NCI-H748 (cell line): ENCODE data around the gene CD300H.
"Not testable (repeated sequence)": the region's sequence is repeated elsewhere in the genome, so short reads cannot be mapped to it uniquely, and the experiment has no call there.

ENCODE experiments used
- DNase-seq: peaks from one replicate; lab custom pipeline; 2025; ENCODE audit not compliant: unreplicated experiment; lab: John Stamatoyannopoulos, UW

CD300H gene

DNA sequence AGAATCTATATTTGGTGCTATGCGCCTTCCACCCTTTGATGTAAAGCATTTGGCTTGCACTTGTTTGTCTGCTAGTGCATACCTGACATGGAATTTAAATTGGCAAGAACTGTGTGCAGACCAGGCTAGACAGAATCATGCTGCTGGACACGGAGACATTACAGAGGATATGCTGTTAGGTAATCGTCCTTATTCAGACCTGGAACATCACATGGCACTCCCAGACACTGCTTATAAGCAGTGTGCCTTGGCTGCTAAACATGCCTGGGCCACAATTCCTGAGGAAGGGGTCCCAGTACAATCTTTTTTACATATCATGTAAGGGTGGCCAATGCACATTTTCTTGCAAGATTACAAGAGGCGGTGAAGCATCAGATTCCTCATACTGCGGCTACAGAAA, 18.4 kb upstream of the CD300H start:
- DNase-seq, result no peak

DNA sequence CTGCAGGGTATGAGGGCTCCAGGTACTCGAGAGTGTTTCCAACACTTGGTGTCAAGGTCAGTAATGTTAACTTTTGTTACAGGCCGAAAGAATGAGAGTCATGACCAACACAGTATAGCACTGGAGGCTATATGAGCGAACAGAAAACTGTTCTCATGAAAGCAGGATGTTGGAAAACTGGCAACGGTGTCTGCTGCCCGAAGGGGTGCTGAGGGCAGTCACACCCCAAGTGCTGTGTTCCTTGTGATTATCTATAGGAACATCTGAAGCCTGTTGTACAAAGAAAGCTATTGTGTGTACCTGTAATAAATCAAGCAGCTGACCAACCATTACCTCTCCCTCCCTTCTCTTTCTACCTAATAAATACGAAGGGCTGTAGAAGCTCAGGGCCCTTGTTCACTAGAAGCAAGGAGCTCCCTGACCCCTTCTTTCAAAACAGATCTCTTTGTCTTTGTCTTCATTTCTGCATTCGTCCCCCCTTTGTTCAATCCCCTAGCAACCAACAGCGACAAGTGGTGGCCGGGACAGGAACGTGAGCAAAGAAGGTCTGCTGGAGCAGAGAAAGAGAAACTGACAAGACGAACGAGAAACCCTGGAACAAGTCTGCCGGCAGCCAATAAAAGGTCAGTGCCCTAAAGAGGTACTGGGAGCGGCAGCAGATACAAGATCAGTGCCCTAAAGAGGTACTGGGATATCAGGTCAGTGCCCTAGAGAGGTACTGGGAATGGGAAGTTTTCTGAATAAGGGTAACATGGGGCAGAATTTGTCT, 17.2 kb upstream of the CD300H start:
- no peak for DNase-seq

DNA sequence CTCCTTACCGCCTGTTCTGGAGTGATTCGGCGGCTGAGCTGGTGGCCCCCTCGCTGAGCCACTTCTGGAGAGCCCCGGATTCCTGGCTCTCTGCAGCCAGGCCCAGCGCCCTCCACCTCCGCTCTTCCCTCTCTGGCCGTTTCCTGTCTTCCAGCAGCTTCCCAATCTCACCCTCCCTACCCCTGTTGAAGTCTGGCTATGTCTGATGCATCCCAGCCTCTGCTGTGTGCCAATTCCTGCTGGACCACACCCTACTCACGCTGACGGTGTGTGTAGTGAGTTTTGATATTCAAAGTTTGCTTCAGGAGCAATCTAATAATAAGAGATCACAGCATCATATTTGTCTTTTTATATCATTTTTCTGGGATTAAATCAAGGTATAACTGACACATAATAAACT, 15.3 kb upstream of the CD300H start:
- DNase-seq, result no peak

DNA sequence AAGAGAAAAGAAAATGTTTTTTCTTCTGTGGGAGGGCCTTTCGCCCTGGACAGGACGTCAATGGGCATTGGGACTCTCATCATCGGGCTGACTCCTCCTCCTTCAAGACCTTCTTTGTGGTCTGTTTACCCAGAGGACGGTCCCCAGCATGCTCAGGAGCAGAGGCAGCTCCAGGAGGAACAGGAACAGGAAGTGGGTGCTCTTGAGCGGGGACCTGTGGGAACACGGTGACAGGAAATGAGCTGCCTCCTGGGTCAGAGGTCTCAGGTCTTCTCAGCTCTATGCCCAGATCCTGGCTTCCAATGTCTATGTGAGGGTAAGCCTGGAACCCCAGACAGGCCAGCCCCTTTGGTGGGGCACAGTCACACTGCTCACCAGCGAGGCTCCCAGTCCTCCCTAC, 12.6 kb upstream of the CD300H start:
- DNase-seq, result no peak

DNA sequence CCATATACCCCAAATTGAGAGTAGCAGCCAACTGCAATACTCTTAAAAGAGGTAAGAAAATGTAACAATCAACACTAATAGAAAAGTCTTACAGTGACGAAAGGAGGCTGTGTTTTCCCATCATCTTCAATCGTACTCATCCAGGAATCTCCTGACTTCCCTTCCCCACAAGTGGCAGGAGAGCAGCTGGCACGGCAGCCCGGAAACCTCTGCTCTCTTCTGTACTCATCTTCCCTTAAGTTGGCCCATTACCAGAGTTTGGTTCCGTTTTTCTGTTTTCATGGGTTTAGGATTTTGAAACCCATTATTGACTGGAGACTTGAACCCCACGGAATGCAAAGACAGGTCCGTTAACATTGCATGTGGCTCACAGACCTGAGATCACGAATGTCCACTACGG, 11.7 kb upstream of the CD300H start:
- DNase-seq, result no peak

DNA sequence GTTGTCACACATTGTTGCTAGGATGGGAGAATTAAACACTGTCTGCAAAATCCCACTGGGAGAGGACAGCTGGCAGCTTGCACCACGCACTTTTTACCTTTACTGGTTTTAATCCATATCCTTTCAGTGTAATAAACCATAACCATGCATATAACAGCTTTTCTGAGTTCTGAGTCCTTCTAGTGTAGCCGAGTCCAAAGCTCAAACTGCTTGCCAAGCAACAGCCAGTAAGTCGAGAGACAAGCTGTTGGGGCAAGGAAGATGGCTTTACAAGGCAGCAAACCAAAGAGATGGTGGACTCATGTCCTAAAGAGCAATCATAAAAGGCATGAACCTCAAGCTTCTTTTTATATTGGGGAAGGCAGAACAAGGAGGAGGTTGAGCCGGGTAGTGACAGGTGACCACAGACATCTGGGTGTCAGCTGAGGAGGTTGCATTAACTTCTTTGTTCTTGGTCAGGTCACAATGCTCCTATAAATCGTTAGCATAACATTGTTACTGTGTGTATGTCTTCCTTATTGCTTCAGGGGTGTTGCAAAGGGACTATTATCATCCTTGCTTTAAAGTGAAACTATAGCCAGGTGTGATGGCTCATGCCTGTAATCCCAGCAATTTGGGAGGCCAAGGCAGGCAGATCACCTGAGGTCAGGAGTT, 7.3 kb upstream of the CD300H start:
- DNase-seq, result no peak

DNA sequence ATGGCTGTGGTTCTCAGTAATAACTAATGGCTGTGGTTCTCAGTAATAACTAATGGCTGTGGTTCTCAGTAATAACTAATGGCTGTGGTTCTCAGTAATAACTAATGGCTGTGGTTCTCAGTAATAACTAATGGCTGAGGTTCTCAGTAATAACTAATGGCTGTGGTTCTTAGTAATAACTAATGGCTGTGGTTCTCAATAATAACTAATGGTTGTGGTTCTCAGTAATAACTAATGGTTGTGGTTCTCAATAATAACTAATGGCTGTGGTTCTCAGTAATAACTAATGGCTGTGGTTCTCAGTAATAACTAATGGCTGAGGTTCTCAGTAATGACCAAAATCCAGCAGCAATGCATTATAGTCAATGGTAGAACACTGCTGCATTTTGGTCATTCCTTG, 6.3 kb upstream of the CD300H start:
- not testable (repeated sequence) for DNase-seq

DNA sequence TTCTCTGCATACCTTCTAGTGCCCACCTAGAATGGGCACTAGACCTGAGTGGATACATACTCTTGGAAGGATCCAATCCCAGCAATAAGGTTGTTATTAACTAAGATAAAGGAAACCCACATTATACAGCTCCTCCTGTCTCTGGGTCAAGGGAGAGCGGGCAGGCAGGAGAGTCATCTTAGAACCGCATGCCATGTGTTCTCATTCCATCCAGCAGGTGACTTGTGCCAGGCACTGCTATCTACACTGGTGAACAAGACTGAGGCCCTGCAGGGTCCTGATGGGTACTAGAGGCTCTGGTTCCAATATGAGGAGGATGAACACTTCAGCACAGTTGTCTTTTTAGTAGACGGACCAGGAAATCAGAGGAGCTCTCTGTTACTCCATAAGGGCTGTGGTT, 5.9 kb upstream of the CD300H start:
- DNase-seq, result no peak

DNA sequence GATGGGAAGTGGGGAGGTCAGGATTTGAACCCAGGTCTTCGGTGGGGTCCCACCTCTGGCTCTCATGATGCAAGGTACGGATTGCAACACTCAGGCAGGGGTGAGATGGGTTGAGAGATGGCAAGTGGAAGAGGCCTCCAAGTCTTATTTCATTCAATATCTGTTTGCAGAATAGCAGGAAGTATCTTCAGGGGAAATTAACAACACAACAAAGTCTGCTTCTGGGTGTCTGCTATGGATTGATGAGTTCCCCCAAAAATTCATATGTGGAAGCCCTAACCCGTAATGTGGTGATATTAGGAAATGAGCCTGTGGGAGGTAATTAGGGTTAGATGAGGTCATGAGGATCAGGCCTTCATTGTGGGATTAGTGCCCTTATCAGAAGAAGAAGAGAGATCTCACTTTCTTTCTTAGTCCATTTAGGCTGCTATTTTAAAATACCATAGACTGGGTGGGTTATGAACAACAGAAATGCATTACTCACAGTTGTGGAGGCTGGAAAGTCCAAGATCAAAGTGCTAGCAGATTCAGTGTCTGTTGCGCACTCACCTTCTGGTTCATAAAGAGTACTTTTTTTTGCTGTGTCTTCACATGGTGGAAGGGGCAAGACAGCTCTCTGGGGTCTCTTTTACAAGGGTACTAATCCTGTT, 4.4 kb upstream of the CD300H start:
- no peak for DNase-seq

DNA sequence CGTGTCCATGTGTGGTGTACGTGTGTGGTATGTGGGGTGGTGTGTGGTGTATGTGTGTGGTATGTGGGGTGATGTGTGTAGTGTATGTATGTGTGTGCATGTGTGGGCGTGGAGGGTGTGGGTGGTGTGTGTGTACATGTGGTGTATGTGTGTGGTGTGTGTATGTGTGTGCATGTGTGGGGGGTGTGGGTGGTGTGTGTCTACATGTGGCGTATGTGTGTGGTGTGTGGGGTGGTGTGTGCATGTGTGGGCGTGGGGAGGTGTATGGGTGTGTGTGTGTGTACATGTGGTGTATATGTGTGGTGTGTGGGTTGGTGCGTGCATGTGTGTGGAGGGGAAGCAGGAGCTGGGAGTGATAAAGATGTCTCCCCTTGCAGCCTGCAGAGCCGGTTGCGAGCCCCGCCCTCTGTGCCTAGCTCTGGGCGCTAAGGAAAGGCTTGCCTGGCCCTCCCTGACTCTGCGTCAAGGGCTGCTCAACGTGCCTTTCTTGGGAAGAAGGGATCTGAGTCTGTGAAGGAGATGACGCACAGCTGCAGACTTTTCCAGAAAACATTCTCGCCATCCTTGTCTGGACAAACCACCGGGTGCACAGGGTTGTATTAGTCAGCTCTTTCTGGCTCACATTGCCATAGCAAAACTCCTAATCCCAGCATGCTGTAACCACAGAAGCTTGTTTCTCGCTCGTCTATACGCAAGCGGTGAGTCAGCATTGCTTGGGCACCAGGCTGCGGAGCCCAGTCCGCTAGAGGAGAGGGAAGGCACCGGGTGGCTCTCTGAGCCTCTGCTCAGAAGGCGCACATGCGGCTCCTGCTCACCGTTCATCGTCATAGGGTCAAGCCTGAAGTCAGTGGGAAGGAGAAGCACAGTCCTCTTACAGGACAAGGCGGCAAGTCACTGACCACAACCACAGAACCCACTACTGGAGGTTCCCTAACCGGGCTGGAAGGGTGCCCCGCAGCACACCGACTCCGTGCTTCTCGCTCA, 2.0 kb upstream of the CD300H start:
- DNase-seq, result no peak

DNA sequence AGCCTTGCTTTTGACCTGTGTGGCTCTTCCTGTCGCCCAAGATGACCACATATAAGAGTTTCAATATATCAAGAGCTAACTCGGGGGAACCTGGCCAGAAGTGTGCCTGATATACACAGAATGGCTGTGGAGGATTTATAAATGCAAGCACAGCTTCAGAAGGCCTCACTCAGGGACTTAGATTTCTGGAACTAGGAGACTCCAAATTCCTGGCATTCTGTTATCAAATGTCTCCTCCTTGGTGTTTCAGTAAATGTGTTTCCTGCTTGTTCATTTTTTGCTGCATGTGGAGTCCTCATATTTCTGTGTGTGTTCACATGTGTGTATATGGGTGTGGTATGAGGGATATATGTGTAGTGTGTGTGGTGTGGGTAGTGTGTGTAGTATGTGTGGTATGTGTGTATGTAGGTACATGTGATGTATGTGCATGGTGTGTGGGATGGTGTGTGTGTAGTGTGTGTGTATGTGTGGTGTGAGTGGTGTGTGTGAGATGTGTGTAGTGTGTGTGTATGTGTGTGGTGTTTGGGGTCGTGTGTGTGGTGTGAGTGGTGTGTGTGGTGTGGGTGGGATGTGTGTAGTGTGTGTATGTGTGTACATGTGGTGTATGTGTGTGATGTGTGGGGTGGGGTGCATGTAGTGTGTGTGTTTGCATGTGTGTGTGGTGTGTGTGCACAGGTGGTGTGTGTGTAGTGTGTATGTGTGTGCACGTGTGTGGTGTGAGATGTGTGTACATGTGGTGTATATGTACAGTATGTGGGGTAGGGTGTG, 981 bp upstream of the CD300H start:
- no peak for DNase-seq

DNA sequence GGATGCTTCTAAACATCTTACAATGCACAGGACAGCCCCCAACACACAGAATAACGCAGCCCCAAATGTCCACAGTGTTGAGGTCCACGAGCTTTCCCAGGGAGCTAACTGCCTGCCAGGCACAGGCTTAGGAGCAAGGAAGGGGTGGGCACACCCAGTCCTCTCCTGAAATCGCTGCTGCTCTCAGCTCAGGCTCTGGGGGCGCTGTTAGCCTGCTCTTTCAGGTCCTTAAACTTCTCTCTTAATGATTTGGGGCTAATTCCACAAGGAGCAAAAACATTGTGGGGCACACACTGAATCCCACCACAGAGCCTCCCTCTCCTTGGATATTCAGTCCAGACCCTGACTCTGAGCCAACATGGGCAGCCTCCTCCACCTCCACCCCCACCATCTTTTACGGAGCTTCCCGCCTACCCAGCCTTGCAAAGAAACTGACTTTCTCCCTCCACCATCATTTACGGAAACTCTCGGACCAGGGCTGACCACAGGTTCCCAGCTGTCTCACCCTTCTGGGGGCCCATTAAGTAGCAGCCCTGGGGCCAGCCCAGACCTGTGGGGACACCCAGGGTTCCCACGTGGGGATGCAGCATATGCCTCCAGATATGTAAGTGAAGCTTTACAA, 1.1 kb downstream of the CD300H start:
- peak; percentile 36 for DNase-seq

DNA sequence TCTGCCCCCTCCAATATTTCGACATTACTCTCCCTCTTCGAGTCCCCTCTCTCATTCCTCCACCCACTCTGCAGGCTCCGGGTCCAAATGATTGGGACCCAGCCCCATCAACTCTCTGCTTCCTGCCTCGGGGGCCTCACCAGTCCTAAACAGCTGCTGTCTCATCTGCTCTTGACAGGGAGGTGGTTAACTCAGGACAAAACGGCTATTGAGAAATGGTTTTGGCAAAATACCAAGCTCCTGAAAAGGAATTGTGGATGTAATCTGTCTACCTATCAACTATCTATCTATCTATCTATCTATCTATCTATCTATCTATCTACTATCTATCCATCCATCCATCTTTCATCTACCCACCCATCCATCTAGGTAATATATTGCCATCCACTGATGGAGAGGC, 2.2 kb downstream of the CD300H start:
- DNase-seq, result no peak

DNA sequence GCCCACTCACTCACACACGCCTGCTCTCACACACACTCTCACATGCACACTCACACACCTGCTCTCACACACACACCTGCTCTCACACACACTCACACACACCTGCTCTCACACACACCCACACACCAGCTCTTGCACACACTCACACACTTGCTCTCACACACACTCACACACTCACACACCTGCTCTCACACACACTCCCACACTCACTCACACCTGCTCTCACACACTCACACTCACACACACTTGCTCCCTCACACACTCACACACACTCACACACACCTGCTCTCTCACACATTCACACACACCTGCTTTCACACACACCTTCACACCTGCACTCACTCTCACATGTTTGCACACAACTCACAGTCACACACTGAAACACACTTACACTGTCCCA, 4.0 kb downstream of the CD300H start:
- no peak for DNase-seq

DNA sequence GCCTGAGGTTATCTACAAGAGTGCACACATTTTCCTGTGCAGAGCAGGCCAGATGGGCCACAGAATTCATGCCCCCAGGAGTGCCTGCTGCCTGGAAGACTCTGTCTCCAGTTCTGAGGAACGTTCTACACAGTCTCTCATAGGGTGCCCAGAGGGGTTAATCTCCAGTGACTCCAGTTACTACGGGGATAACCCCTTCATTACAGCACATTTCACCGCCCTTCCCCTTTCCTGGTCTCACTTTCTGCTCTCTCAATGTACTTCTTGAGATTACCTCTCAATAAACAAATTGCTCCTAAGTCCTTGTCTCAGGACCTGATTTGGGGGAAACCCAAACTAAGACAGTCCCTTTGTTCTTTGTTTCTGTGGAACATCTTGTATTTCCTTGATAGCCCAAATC, 5.7 kb downstream of the CD300H start:
- DNase-seq, result no peak

DNA sequence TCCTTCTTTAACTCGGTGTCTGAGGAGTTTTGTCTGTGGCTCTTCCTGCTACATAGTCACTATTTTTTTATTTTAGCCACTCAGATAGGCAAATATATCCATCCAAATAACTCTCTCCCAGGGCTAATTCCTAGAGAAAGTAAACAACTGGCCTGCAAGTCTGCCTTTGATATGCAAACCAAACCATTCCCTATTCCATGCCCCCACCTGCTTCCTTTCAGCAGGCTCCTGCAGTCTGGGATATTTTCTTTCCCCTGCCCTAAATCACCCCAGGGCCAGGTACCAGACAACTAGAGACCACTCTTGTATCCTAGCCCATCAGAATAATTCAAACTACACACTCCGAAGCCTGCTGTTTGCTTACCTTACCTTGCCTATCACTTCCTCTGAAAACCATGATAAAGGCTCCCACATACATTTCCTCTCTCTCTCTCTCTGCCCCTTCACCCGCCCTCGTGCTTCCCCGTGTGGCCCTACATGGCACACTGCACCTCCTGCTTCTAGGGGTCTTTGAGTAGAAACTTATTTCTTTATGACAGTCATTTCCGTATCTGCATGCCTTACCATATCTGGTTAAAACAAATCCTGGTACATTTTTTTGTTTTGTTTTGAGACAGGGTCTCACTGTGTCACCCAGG, 8.3 kb downstream of the CD300H start:
- DNase-seq, result no peak

DNA sequence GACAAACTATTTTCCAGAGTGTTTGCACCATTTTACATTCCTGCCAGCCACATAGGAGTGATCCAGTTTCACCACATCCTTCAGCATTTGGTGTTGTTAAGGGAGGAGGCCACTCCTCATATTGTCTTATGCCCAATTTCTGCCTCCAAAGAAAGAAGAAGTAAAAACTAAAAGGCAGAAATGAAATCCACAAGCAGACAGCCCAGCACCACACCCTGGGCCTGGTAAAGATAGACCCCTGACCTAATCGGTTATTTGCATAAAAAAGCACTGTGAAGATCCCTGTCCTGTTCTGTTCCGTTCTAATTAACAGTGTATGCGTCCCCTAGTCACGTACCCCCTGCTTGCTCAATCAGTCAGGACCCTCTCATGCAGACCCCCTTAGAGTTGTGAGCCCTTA, 8.9 kb downstream of the CD300H start:
- not testable (repeated sequence) for DNase-seq

DNA sequence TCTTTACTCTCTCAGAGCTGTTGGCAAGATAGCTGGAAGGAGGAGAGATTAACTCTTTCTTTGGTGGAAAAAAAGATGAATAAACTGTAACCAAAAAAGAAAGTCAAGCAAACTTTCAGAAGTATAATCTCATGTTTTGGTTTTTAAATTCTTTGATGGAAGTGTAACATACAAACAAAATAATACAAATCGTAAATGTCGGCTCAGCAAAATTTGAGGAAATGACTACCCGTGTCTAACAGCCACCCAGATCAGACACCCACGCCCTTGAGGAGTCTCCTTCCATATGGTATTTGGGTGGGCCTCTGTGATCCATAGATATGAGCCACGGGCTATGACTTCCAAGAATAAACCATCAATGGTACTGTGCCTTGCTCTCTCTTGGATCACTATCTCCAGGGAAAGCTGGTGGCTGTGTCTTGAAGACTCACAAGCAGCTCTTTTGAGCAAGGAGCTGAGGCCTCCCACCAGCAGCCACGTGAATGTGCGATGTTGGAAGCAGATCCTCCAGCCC, 11.8 kb downstream of the CD300H start:
- no peak for DNase-seq

DNA sequence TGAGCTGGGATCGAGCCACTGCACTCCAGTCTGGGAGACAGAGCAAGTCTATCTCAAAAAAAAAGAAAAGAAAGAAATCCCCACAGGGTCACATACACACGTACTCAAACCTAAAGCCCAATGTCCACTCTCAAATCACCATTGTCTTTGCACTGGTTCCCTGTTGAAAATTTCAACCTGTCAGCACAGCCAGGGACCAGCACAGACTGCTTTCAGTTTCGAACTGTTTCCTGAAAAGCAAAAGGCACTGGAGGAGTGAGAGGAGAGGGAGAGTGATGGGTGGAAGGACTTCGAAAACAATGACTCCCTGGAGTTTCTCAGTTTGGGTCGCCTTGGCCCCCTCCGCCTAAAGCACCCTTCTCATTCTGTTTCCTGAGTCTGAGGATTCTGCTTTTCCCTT, 12.4 kb downstream of the CD300H start:
- no peak for DNase-seq
